GM12864 (cell line): Measurements from ENCODE around the gene GPHA2.

Experiments
- DNase-seq: peaks from one replicate; pipeline ENCODE4 v3.0.0-alpha.2; 2011; ENCODE audit warnings: low read depth
- H3K4me3 ChIP-seq: 2 replicates; pipeline ENCODE4 v1.5.1; 2011; ENCODE audit warnings: mild to moderate bottlenecking, low read depth, low read length, control low read depth
- TF ChIP-seq, protein P1 (sequence below): IDR thresholded peaks from 2 replicates; pipeline ENCODE4 v1.5.1; 2011; ENCODE audit warnings: low read depth, mild to moderate bottlenecking, moderate library complexity, low read length, control low read depth, inconsistent platforms; ENCODE audit errors: missing control alignments

Gene GPHA2

DNA sequence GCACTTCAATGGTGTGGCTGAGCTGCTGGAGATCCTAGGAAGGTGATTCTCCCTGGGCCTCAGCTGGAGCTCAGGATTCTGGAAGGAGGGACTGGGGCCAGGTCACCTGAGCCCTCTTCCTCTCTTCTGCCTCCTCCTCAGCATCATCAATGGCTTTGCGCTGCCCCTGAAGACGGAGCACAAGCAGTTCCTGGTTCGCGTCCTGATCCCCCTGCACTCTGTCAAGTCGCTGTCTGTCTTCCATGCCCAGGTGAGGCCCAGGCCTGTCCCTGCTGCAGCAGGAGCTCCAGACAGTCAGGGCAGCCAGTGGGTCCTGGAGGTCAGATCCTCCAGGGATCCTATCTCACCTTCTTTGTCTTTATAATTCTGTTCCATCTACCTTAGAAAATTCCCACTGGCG, 5.4 kb downstream of the GPHA2 start:
- DNase-seq = no peak
- no peak overlapping the region for H3K4me3 ChIP-seq

GRCh38 chr11:64929625-64930024, 6.1 kb downstream of the GPHA2 start:
- DNase-seq = no peak
- TF ChIP-seq, protein P1, sequence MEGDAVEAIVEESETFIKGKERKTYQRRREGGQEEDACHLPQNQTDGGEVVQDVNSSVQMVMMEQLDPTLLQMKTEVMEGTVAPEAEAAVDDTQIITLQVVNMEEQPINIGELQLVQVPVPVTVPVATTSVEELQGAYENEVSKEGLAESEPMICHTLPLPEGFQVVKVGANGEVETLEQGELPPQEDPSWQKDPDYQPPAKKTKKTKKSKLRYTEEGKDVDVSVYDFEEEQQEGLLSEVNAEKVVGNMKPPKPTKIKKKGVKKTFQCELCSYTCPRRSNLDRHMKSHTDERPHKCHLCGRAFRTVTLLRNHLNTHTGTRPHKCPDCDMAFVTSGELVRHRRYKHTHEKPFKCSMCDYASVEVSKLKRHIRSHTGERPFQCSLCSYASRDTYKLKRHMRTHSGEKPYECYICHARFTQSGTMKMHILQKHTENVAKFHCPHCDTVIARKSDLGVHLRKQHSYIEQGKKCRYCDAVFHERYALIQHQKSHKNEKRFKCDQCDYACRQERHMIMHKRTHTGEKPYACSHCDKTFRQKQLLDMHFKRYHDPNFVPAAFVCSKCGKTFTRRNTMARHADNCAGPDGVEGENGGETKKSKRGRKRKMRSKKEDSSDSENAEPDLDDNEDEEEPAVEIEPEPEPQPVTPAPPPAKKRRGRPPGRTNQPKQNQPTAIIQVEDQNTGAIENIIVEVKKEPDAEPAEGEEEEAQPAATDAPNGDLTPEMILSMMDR = no peak
- no peak overlapping the region for H3K4me3 ChIP-seq

More for the DNA sequence above, 5.4 kb downstream of the GPHA2 start:
- TF ChIP-seq, protein P1 = no peak

DNA sequence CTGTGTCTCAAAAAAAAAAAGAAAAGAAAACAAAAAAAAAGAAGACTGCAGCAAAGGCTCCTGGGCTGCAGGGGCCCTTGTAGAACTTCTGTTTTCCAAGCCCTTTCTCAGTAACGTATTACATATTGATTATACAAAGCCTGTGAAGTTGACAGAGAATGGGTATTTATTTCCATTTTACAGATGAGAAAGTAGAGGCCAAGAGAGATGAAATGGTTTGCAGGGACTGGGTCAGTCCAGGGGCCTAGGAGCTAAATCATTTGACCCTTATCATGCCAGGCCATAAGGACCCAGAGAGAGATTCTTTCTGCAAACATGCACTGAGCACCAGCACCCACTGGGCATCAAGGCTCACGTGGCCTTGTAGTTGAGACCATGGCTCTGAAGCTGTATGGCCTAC, 6.7 kb downstream of the GPHA2 start:
- DNase-seq = no peak
- TF ChIP-seq, protein P1 = no peak
- H3K4me3 ChIP-seq = no peak overlapping the region

DNA sequence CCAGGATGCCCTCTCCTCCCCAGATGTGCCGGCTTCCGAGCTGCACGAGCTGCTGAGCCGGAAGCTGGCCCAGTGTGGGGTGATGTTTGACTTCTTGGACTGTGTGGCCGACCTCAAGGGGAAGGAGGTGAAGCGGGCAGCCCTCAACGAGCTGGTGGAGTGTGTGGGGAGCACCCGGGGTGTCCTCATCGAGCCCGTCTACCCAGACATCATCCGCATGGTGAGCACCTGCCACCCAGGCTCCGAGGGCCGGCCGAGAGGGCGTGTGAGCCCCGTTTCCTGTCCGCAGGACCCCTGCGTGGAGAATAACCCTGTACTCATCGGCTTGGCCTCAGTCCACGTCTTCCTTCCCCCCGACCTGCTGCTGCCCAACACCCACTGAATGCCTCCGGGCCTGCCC, 9.0 kb downstream of the GPHA2 start:
- no peak overlapping the region for H3K4me3 ChIP-seq
- TF ChIP-seq, protein P1 = no peak
- DNase-seq = no peak

DNA sequence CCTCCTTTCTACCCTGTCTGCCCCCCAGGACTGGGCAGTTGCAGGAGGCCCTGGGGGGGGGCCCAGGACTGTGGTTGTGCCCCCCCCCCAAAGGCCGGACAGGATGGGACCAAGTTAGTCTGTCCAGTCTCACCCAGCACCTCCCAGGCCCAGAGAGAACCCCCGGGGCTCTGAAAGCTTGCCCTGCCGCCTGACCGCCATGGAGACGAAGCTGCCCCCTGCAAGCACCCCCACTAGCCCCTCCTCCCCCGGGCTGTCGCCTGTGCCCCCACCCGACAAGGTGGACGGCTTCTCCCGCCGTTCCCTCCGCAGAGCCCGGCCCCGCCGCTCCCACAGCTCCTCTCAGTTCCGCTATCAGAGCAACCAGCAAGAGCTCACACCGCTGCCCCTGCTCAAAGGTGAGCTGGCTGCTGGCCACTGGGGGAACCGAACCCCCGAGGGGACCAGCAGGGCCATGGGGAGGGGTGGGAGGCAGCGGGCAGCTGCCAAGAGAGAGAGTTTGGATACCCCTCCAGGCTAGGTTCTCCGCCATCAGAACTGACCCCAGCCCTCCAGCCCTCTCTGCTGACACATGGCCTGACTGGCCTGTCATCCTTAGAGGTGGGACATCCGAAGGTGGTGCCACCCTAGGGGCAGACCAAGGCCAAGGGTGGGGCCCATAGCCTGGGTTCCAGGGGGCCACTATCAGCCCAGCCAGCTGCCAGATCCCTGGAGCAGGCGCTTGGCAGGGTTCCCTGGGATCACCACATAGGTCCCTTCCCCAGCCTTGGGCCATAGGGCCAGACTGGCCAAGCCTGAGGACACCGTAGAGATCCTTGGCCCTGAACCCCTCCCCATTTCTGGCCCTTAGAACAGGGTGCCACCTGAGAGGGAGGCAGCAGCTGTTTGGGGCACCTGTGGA, 9.9 kb downstream of the GPHA2 start:
- TF ChIP-seq, protein P1 = no peak
- no peak for DNase-seq
- H3K4me3 ChIP-seq = peak overlapping the region; percentile 76; the same call in 1 of the 2 replicates

- H3K4me3 ChIP-seq = peak overlapping the region; percentile 76
- TF ChIP-seq, protein P1 = no peak
- DNase-seq = no peak
Measured at GRCh38 chr11:64924910-64925284, 10.8 kb downstream of the GPHA2 start.
